ENCODE data around the gene FAM53B.

DNA sequence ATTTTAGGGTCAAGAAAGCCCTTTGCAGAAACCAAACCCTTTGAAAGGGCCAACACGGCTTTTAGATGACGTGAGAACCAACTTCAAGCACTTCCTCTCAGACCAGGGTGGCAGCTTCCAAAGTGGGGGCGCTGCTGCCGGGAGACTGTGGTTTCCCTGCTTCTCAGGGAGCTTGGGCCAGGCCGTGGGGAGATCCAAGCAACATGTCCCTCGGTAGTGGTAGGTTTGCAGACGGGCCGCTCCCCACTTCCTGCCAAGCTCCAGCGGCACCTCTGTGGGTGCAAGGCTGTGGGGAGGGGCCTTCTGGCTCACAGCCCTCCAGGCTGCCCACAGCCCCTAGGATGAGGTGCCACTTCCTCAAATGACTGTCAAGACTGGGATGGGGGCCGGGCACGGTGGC, 132.4 kb downstream of the FAM53B start:
- TF ChIP-seq POLR2A (IDR thresholded peaks at IDR 0.05): no peak
- TF ChIP-seq, protein P1, sequence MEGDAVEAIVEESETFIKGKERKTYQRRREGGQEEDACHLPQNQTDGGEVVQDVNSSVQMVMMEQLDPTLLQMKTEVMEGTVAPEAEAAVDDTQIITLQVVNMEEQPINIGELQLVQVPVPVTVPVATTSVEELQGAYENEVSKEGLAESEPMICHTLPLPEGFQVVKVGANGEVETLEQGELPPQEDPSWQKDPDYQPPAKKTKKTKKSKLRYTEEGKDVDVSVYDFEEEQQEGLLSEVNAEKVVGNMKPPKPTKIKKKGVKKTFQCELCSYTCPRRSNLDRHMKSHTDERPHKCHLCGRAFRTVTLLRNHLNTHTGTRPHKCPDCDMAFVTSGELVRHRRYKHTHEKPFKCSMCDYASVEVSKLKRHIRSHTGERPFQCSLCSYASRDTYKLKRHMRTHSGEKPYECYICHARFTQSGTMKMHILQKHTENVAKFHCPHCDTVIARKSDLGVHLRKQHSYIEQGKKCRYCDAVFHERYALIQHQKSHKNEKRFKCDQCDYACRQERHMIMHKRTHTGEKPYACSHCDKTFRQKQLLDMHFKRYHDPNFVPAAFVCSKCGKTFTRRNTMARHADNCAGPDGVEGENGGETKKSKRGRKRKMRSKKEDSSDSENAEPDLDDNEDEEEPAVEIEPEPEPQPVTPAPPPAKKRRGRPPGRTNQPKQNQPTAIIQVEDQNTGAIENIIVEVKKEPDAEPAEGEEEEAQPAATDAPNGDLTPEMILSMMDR (IDR thresholded peaks at IDR 0.05): no peak

All from body of pancreas (tissue), 4 donors.